SIG-M5 (cell line): ENCODE measurements around the gene GLYAT.

Experiments used
- DNase-seq: peaks from one replicate; lab custom pipeline; 2025; lab: John Stamatoyannopoulos, UW

Gene GLYAT, protein sequence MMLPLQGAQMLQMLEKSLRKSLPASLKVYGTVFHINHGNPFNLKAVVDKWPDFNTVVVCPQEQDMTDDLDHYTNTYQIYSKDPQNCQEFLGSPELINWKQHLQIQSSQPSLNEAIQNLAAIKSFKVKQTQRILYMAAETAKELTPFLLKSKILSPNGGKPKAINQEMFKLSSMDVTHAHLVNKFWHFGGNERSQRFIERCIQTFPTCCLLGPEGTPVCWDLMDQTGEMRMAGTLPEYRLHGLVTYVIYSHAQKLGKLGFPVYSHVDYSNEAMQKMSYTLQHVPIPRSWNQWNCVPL

DNA sequence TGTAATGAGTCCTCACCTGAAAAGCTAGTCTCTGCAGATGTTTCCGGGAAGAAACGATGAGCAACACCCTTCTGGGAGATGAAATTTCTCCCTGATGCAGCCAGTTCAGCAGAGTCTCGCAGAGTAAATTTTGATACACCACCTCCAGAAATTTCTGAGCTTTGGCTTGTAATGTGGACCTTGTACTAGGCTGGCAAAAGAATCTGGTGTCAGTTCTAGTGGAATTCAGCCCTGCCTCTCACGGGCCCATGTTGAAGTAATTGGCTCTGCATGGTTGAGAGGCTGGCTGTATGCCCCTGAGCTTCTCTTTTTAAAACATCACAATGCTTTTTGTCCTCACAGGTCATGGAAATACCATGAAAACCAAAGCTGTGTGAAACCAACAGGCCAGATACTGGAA is at the start of gene GLYAT:
GLYAT (minus strand) TSS at position 125 of the 400 bp plus-strand sequence. CDS start 7,447 bp downstream, outside the sequence.
- no peak for DNase-seq

DNA sequence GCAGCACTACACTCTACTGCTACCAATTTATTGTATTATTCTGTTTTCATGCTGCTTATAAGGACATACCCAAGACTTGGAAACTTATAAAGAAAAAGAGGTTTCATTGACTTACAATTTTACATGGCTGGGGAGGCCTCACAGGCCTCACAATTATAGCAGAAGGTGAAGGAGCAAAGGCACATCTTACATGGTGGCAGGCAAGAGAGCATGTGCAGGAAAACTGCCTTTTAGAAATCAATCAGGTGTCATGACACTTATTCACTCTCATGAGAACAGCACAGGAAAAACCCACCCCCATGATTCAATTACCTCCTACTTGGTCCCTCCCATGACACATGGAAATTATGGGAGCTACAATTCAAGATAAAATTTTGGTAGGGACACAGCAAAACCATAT is 49.6 kb upstream of the GLYAT start:
- no peak for DNase-seq

DNA sequence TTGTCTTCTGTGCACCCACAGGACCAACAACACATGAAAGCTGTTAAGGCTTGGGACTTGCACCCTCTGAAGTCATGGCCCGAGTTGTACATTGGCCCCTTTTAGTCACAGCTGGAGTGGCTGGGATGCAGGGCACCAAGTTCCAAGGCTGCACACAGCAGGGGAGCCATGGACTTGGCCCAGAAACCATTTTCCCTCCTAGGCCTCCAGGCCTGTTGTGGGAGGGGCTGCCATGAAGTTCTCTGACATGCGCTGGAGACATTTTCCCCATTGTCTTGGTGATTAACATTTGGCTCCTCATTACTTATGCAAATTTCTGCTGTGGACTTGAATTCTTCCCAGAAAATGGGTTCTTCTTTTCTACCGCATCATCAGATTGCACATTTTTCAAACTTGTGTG is 48.8 kb upstream of the GLYAT start:
- DNase-seq, result no peak

DNA sequence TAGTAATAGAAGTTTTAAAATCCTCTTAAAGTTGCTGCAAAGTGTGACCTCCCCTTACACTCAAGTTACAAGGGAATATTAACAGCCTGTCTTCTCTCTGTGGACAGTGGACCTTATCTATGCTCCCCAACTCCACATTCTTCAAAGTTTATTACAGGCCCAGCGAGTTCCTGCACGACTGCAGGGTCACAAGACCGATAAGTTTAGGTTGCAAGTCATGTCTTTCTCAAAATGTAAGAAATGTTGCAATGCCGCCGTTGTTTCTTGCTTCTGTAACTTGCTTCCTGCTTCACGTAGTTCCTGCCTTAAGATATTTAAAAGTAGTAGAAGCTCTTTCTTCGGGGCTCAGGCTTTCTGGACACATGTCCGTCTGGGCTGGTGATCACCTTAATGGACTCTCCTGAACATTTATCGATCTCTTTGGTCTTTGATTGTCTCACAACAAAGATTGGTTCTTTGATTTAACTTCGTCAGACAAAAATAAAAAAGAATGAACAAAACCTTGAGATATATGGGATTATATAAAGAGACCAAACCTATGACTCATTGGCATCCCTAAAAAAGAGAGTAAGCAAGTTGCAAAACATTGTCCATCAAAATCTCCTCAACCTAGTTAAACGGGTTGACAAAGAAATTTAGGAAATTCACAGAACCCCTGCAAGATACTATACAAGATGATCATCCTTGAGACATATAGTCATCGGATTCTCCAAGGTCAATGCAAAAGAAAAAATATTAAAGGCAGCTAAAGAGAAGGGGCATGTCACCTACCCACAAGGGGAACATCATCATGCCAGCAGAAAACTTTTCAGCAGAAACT is 45.4 kb upstream of the GLYAT start:
- no peak for DNase-seq

DNA sequence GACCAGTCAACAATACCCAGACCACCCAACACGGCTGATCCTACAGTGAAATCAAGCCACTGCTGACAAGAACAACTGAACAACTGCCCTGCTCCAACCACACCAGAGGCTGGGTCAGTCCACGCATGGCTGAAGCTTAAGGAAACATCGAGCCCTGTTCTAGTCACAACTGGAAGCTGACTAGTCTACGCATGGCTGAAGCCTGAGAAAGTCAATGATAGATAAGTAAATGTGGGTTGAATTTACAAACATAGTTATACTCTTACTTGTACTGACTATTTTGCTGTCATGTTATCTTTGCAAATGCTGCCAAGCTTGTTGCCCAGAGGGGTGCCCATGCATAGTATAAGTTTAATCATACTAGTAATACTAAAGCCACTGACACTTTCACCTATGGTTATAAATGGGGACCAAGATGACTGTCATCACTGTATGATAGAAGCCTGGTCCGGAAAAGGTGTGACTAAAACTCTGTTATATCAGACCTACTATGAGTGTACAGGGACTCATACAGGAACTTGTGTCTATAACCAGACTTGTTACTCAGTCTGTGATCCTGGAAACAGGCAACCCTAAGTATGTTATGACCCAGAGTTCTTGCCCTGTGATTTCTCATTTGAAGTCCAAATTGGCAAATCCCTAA is 43.4 kb upstream of the GLYAT start:
- no peak for DNase-seq

DNA sequence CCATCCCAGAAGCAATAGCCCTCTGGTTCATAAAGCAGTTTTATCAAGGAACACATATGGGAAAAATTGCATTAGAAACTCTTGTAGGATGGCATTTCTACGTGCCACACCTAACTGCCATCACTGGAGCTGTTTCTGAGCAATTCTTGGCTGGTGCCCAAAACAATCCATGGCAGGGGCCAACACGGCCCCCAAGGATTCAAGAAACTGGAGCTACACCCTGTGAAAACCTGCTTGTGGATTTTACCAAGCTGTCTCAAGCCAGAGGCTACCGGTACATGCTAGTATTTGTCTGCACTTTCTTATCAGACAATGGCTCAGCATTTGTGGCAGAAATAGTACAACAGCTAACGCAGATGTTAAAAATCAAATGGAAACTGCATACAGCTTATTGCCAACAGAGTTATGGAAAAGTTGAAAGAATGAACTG is 42.4 kb upstream of the GLYAT start:
- no peak for DNase-seq

DNA sequence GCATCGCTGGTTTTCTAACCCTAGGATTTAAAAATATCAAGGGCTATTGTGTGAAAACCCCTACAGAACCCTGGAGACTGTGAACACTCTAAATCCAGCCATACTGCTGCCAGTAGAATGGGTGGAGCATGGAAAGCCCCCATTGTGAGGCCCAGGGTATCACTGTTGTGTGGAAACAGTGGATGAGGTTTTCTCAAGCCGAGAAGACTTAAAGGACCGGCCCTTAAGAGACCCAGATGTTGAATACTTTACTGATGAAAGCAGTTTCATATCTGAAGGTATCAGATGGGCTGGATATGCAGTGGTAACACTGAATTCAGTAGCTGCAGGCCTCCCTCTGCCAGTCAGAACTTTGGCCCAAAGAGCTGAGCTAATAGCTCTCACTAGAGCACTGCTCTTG is 41.6 kb upstream of the GLYAT start:
- DNase-seq, result no peak

DNA sequence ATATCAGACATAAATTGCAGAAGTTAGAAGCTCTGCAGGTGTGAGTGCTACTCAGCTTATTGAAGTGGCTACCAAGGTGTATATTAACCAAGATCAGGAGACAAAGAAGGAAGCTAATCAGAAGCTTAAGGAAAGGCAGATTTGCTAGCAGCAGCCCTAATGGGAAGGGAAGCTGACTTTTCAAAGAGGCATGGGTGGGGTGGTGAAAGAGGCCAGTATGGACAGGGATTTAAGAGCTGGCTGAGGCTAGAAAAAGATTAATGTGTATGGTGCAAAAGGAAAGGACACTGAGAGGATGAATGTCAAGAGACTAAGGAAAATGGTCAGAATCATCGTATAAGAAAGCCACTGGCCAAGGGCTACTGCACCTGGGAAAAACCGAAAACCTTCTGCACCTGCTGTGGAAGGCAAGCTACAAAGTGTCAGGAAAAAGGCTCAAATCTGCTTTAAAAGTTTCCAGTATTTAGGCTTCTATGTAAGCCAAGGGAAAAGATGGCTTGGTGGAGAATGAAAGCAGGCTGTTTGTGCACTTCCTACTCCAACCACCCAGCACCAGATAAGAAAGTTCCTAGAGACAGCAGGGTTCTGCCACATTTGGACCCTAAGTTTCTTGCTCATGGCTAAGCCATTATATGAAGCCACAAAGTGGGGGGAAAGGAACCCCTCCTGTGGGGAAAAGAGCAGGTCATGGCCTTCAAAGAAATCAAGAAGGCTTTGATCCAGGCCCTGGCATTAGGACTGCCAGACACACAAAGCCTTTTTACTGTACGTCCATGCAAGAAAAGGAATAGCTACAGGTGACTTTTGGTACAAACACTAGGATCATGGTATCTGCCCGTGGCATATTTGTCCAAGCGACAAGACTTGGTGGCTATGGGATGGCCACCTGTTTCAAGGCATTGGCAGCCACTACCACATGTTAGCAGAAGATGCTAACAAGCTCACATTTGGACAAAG is 40.9 kb upstream of the GLYAT start:
- DNase-seq, result no peak

DNA sequence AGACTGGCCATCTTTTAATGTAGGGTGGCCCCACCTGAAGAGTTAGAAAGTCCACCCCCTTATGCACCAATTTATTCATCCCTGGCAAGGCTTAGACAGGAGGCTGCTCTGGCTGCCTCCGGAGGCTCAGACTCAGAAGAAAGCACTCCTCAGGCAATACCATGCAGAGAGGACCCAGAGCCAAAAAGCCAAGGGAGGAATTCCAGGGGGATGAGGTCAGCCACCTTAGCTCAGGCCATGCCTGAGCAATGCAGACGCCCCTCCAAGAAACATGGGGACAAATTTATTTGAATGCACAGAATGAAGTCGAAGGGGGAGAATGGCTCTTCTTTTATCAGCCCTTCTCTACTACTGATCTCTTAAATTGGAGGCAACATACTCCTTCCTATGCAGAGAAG is 39.7 kb upstream of the GLYAT start:
- no peak for DNase-seq

DNA sequence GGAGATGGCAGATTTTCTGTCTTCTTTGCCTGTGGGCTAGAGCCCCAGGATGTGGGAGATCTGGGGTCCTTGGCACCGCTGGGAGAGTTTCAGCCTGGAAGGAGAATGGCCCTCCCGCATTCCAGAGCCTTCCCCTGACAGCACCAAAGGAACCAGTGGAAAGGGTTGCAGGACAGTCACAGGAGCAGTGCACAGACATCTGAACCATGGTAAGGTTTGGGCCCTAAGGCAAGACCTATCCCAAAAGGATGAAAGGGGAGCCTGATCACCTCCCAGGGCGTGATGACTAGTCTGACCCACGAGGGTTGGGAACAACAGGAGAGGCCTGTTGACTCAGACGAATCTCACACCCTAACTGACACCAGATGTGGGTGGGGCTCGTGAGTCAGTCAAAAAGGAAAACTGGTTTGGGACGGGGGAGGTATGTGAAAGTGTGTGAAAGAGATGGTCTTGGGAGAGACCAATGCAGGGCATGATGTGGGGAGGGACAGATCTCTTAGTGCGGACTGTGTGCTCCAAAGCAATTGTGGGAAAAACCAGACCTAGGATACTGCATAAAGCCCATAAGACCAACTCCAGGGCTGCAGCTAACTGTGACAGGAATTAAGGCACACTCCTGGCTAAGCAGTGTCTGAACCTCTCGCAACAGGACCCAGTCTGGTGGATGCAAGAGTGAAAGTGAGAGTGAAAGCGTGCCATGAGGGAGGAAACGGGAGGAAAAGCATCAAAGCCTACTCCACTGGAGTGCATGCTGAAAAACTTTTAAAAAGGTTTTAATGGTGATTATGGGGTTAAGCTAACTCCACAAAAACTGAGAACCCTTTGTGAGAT is 39.1 kb upstream of the GLYAT start:
- DNase-seq, result no peak

DNA sequence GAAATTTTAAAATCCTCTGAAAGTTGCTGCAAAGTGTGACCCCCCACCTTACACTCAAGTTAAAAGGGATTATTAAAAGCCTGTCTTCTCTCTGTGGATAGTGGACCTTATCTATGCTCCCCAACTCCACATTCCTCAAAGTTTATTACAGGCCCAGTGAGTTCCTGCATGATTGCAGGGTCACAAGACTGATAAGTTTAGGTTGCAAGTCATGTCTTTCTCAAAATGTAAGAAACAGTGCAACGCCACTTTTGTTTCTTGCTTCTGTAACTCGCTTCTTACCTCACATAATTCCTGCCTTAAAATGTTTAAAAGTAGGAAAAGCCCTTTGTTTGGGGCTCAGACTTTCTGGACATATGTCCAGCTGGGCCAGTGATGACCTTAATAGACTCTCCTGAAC is 38.4 kb upstream of the GLYAT start:
- DNase-seq, result no peak

DNA sequence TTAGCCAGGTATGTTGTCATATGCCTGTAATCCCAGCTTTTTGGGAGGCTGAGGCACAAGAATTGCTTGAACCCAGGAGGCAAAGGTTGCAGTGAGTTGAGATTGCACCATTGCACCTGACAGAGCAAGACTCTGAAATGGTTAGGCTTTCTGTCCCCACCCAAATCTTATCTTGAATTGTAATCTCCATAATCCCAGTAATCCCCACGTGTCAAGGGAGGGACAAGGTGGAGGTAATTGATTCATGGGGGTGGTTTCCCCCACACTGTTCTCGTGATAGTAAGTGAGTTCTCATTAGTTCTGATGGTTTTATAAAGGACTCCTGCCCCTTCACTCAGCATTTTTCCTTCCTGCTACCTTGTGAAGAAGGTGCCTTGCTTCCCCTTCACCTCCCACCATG is 37.6 kb upstream of the GLYAT start:
- no peak for DNase-seq

DNA sequence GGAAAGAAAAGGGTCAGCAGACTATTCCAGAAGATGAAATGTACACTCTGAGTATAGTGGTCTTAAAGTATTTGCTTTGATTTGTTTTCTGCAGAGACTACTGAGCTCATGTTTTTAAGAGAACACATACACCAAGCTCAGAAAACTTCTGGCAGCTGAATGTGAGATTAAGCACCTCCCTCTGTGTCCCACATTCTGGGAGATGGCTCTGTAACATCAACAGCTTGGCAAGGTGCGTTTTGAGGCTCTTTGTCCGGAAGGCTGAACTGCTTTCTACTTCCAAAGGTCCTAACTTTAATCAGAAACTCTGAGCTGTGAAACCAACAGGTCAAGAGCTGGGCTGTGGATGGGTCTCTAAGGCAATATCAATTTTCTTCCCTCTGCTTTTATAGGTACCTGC is 36.4 kb upstream of the GLYAT start:
- DNase-seq, result no peak

DNA sequence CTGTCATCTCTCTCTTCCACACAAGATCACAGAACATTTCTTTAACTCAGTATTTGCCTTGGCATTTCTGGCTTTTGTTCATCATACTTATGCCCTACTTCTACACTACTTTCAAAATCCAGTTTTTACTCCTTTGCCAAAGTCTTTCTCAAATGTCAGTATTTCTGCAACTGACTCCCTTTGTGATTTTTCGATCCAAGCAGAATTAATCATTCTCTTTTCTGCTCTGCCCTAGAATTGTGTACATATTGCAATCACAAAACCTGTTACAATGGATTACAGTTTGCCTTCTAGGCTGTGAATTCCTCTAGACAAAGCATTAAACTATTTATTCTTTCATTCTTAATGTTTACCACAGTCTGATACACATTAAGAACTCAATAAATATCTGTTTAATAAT is 33.3 kb upstream of the GLYAT start:
- no peak for DNase-seq

DNA sequence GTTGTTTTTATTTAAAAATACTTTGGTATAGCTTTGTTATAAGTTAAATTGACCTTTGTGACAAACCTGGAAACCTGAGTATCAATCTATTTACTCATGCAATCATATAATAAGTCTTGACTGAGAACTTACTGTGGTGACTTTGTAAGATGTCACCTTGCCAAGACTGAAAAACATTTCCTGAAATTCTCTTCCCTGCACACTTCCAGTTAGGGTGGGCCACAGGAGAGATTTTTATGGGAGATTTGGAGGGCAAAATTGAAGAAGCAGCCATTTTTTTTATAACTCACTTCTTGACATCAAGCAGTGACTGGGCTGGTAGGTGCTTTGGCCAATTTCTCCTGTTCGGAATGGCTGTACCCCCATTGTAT is 31.4 kb upstream of the GLYAT start:
- no peak for DNase-seq

DNA sequence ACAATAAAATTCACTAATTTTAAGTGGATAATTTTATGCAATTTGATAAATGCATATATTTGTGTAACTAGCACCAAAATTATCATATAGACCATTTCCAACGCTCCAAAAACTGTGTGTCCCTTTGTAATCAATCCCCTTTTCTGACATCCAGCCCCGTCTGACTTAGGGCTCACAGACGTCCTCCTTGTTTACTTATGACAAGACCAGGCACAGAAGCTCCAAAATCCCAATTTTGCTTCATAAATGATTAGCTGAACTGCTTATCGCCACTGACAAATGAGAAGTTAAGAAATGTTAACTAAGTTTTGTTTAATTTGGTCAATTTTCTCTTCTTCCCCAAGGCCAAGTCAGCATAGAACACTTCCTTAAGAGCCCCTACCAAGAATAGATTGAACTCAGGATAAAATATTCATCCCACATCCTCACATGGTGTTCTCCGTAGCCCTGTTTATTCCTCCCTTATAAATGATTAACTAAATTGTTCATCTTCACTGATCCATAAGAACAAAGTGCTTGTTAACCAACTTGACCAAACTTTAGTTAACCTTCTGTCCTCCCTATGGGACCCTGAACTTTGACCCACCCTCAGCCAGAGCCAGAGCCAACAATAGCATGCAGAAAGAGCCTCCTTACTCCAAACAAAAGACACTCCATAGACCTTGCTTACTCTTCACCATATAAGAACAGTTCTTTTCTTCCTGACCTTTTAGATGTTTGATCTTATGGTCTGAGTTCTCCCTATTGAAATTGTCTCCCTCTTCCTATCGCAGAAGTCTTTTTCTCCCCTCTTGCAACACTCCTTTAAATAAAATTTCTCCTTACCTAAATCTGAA is 30.8 kb upstream of the GLYAT start:
- no peak for DNase-seq

DNA sequence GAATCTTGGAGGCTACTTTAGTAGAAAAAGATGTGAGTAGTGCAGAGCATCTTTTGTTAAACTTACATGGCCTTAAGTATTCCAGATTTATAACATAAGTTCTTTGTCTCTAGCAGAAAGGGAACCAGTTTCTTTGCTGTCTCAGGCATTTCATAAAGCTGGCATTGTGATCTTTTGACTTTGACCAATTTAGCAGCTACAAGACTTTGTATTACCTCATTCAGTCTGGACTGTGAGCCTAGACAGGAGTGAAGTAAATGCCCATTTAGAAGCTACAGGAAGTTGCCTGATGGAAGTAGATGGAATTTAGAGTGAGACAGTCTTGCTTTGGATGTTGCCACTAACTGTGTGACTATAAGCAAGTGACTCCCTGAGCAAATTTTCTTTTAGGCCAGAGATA is 25.7 kb upstream of the GLYAT start:
- no peak for DNase-seq

DNA sequence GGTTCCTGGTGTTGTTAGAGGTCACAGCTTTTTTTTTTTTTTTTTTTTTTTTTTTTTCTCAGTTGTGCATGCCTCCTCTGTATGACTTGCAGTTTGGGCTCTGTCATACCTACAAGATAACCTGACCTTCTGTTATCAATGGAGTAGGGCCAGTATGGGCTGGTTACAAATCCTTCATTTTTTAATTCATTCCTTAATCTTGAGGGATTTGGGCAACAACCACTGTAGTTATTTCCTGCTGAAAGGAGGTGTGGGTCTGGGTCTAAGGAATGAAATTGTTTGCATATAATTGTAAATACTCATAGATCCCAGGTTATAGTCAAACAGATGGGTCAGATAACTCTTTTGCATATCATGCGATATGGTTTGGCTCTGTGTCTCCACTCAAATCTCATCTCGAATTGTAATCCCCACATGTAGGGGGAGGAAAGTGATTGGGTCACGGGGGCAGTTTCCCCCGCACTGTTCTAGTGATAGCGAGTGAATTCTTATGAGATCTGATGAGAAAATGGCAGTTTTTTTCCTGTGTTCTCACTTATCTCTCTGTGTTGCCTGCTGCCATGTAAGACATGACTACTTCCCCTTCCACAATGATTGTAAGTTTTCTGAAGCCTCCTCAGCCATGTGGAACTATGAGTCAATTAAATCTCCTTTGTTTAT is 14.1 kb upstream of the GLYAT start:
- no peak for DNase-seq

DNA sequence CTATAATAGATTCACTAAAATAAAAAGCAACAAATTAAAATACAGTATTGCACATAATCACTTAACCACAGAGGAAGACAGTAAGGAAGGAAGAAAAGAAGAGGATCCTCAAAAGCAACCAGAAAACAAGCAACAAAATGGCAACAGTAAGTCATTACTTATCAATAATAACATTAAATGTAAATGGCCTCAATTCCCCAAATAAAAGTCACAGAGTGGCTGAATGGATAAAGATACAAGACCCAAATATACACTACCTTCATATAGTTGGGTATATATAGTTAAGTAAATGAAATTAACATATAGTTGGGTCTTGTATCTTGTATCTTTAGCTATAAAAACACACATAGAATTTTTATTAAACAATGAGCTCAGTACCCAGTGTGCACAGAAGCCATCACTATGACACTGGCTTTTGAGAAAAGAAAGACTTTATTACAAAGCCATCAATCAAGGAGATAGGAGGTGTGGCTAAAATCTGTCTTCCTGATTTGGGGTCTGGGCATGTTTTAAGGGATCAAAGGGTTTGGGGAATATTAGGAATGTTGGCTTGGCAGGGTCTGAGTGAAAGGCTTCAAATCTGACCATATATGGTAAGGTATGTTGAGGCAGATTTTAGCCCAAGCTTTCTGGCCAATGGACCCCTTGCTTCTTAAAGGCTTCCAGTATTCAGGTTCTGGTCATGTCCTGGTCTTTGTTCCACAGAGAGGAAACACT is 13.4 kb upstream of the GLYAT start:
- DNase-seq, result no peak
